ENCODE data around the gene LEKR1.

GRCh38 chr3:156802821-156803606 is 23.1 kb upstream of the LEKR1 start:
- TF ChIP-seq CTCF (conservative IDR thresholded peaks at IDR 0.05) (no peak), ZFX (IDR thresholded peaks at IDR 0.05) (no peak)
